IPS-18c (cell line): ENCODE results near the gene WNT3A.

Source experiments
- H3K4me3 ChIP-seq: 2 replicates; pipeline ENCODE4 v1.7.0; 2013; ENCODE audit warnings: low read depth, mild to moderate bottlenecking, low read length, moderate library complexity; ENCODE audit not compliant: insufficient read depth
- H3K9me3 ChIP-seq: one replicate; pipeline ENCODE4 v1.6.1; 2013; ENCODE audit warnings: mild to moderate bottlenecking, low read length, moderate library complexity; ENCODE audit not compliant: control insufficient read depth, insufficient read depth

The WNT3A gene

DNA sequence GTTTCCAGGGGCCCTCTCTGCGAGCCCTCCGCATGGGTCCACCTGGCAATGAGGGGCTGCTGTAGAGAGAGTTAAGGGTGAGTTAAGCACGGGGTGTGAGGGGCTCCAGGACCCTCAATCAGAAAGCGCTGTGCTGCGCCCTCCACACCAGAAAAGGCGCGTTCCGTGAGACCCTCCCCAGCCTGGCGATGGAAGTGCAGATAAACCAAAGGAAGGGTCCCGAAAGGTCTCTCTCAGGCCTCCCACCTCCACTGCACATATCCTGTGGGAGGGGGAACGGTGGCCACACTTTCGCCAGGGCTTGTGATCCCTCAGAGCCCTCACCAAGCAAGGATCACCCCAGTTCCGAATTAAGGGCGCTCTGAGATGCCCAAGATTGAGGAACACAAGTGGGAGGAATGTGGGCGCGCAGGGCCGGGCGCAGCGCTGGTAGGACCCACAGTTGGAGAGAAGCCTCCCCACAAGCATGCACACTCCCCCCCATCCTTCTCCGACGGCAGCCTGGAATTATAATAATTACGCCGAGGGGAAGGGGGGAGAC is 1.1 kb downstream of the WNT3A start:
- no peaks in the 10 kb centered on the region for H3K9me3 ChIP-seq
- H3K4me3 ChIP-seq: peak overlapping the region; percentile 52

DNA sequence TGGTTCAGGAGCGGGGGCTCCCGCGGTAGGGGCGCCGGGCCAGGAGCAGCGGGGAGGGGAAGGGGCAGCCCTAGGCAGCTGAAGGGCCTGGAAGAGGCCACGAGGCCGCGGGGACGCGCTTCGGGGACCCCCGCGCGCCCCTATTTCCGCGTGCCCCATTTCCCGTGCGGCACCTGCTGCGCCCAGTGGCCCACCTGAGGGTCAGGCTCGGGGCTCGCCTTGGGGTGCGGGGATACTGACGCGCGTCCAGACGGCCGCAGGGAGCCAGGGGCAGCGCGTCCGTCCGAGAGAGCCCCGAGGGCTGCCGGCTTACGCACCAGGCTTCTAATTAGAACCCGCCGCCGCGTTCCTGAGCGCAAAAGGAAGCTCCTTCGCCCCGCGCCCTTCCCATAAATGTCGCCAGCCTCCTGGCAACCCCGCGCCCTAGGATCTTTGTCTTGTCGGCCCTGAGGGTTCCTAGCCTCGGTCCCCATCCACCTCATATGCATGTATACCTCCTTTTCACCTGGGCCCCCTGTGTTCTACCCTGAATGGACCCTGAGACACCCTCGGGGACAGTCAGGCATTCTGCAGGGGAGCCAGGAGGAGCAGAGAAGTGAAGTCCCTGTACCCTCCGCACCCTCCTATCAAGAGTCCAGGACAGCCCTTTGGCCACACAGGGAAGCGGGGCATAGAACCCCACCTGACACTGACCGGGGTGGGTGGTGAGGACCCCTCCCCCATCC is 1.8 kb downstream of the WNT3A start:
- Histone ChIP-seq H3K9me3 (no peaks in the 10 kb centered on the region), H3K4me3 (peak overlapping the region; percentile 34)

DNA sequence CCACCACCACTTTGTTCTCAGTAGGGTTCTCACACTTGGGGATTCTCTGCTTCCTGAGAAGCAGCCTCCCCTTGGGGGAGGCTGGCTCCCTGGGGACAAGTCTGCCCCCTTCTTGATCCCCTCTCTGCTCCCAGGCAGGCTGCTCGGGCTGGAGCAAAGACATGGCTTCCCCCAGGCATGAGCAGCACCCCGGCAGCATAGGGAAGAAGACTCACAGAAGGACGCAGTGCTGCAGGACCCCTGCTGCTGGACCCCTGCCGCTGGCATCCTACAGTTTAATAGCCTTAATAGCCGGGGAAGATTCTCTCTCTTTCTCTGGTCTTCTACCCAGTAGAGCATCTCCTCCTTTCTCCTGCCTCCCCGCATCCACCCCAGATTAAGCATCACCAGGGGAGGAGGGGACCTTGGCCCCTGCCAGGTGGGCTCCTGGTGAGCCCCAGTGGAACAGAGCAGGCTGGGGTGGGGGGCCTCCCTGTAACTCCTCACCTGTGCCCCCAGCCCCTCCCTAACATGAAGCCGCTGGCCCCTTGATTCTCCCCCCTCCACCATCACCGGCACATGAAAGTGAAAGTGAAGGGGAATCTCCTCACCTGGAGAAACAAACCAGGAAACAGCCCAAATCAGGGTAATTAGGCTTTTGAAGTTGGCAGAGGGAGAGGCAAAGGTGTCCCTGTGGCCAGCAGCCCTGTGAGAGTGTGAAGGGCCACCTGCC is 2.5 kb downstream of the WNT3A start:
- Histone ChIP-seq H3K9me3 (no peaks in the 10 kb centered on the region), H3K4me3 (peak overlapping the region; percentile 15; the same call in 1 of the 2 replicates)

DNA sequence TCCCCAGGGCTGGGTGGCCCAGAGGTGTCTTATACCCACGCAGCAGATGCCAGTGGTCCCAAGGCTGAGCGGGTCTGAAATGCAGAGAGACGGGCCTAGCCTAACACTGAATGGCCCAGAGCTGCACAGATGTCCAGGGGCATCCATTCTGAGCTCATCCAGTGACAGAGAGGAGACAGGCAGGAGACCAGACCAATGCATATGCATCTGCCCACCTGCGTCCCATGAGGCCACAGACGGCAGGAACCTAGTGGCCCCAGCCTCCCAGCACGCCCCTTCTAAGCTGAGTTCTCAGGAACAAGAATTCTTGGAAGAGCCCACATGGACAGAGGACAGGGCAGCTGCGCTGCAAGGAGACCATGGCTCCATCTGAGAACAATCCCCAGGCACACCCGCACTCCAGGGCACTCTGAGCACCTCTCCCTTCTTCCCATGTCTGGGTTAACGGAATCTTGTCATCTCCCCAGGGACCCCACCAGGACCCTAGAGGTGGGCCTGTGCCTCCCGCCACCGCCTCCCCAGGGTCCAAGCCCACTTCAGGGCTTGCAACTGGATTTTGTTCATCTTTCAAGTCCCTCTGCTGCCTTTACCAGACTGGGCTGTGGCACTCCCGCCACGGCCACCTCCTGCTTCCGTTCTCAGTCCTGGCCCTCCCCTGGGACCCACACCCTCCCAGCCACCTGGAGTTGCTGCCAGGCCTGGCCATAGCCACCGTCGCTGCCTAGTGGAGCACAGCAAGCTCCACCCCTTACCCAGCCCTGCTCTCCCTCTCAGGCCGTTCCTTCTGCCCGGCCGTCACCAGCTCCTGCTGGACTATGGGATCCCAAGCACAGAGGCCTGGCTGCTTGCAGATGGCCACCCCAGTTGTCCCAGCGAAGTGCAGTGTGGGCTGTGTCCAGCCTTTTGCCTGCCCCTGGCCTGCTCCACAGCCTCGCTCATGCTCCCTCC is 3.3 kb downstream of the WNT3A start:
- no peaks in the 10 kb centered on the region for H3K9me3 ChIP-seq
- no peak overlapping the region for H3K4me3 ChIP-seq

DNA sequence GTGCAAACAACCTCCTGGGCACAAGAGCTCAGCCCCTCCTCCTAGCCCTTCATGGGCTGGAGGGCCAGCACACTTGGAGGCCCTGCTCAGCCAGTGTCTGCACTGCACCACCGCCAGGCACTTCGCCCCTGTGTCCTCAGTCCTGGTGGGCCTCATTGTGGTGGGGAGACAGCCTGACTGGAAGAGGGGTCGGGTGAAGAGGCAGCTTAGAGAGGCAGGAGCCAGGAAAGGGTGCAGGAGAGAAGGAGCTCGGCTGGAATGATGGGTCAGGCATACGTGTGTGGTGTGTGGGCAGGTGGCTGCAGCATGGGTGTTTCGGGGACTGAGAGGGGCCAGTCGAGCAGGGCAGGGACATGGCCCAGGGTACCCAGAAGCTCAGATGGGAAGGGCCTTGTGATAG is 4.1 kb downstream of the WNT3A start:
- Histone ChIP-seq H3K9me3 (no peaks in the 10 kb centered on the region), H3K4me3 (no peak overlapping the region)

DNA sequence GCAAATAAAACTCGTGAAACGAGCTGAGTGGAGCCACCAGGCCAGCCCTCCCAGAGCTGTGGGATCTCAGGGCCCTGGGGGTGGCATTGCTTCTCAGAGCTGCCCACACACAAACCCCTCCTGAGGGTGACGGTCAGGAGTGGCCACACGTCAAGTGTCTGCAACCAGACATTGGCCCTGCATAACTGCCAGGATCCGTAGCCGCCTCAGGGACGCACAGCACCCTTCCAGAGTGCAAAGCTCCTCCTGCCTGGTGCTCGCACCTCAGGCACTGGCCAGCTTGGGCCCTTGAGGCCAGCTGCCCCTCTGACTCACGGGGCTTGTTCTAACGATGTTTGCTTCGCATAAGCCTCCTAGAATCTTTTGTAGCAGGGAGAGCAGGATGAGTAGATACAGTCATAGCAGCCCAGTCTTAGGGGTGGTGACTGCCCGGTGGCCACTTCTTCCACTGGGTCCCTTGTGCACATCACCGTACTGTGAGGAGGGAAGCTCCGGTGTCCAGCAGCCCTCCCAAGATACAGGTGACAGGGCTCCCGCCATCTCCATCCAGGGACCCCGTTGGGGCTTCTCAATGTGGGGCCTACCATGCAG is 5.0 kb downstream of the WNT3A start:
- Histone ChIP-seq H3K4me3 (no peak overlapping the region), H3K9me3 (no peaks in the 10 kb centered on the region)

GRCh38 chr1:228012555-228012954 is 5.8 kb downstream of the WNT3A start:
- Histone ChIP-seq H3K9me3 (no peaks in the 10 kb centered on the region), H3K4me3 (no peak overlapping the region)

- Histone ChIP-seq H3K4me3 (no peak overlapping the region), H3K9me3 (no peaks in the 10 kb centered on the region)
These were observed 6.5 kb downstream of the WNT3A start for GRCh38 chr1:228013131-228013934.

- H3K4me3 ChIP-seq: no peak overlapping the region
- H3K9me3 ChIP-seq: no peaks in the 10 kb centered on the region
These were observed 7.4 kb downstream of the WNT3A start for GRCh38 chr1:228013935-228014930.

DNA sequence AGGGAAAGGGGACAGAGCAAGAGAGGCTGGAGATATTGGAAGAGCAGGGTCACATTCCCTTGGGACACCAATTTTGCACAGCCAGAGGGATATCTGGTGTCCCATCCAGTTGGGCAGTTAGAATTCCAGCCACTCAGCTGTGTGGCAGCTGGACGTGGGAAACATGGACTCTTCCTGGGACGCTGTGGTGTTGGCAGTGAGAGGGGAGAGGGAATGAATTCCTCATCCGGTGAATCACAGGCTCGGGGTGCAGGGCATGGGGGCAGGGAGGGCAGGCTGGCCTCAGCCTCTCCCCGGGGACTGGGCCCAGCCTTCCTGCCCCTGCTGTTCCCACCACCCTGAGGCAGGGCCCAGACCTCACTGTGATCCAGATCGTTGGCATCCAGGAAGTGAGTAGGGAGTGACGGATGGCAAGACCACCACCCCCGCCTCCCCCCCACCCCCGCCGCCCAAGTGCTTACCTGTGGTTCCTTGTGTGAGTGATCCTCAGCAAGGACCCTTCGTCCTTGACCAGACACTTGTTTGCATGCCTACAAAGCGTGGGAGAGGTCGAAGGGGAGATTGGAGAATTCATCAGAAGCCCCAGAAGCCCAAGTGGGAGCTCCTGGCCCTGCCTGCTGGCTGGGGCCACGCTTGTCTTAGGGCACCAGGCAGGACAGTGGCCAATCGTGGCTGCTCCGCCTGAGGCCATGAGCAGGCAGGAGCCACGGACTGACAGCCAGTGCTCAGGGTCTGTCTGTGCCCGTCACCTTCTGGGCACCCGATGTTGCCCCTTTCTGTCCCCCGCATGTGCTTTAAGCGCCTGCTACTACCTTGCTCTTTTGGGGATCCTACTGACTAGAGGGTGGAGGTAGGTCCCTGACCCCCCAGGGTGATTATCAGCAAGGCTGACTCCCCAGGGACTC is 8.7 kb downstream of the WNT3A start:
- H3K9me3 ChIP-seq: no peaks in the 10 kb centered on the region
- H3K4me3 ChIP-seq: no peak overlapping the region

DNA sequence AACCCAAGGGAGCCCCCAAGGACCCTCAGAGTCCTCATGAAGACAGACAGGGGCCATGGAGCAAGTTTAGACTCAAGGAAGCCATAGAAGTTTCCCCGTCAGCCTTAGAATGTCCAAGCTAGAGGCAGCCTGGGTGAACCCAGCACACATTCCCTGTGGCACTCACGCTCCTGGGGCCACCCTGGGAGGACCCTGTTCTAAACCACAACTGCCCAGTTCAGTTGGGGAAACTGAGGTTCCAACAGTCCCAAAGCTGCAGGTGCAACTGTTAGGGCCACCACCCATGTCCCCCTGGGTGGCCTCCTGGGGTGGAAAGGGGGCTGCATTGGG is 9.3 kb downstream of the WNT3A start:
- H3K4me3 ChIP-seq: no peak overlapping the region
- H3K9me3 ChIP-seq: no peaks in the 10 kb centered on the region

GRCh38 chr1:228016653-228017355 is 10.0 kb downstream of the WNT3A start:
- Histone ChIP-seq H3K4me3 (no peak overlapping the region), H3K9me3 (no peaks in the 10 kb centered on the region)

DNA sequence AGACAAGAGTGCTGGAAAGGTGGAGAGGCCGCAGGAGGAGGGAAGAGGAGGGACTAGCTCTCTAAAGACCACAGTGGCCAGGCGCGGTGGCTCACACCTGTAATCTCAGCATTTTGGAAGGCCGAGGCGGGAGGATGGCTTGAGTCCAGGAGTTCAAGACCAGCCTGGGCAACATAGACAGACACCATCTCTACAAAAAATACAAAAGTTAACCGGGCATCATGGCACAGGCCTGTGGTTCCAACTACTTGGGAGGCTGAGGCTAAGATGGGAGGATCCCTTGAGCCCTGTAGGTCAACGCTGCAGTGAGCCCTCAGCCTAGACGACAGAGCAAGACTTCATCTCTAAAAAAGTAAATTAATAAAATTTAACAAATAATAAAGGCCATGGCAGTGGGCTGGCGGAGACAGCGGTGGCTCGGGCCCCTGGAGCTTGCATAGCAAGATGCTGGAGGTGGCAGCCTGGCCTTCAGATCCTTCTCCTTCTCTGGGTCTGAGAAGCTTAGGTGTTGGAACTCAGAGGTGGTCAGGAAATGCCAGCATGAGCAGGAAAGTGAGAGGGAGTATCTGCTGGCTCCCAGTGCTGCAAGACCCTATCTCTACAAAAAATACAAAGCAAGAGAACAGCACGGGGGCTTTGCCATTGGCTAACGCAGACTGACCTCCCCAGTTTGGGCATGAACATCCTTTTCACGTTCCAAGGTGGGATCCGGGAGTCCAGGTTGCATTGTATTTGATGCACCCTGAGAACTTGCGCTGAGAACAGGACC is 10.7 kb downstream of the WNT3A start:
- no peak overlapping the region for H3K4me3 ChIP-seq
- H3K9me3 ChIP-seq: no peaks in the 10 kb centered on the region

DNA sequence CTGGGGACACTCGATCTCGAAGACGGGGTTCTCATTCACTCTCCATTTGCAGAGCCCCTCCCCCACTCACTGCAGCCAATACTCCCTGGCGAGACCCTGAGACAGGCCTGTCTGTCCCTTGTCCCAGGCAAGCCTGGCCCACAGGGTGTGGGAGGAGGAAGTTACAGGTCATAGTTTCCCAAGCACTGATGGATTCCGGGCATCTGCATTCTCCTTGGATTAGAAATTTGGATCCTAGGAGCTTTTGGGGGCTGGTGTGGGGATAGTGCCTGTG is 11.3 kb downstream of the WNT3A start:
- Histone ChIP-seq H3K4me3 (no peak overlapping the region), H3K9me3 (no peaks in the 10 kb centered on the region)
